ENCODE data around the gene SLC39A11.
"Not testable (repeated sequence)": the region's sequence is repeated elsewhere in the genome, so short reads cannot be mapped to it uniquely, and the experiment has no call there.

The SLC39A11 gene

GRCh38 chr17:72999474-72999873, 93.0 kb downstream of the SLC39A11 start:
- not testable (repeated sequence) for DNase-seq

- no peak for DNase-seq
Observed at GRCh38 chr17:72998343-72998742, 94.1 kb downstream of the SLC39A11 start.

GRCh38 chr17:72997559-72997958, 94.9 kb downstream of the SLC39A11 start:
- DNase-seq: no peak

GRCh38 chr17:72996791-72997190, 95.7 kb downstream of the SLC39A11 start:
- no peak for DNase-seq

GRCh38 chr17:72995008-72995656, 97.4 kb downstream of the SLC39A11 start:
- no peak for DNase-seq

- not testable (repeated sequence) for DNase-seq
Observed at GRCh38 chr17:72992783-72993467, 99.6 kb downstream of the SLC39A11 start.

GRCh38 chr17:72991651-72992050, 100.8 kb downstream of the SLC39A11 start:
- no peak for DNase-seq

- no peak for DNase-seq
Observed at GRCh38 chr17:72989074-72989610, 103.3 kb downstream of the SLC39A11 start.

- DNase-seq: no peak
Observed at GRCh38 chr17:72988451-72988850, 104.0 kb downstream of the SLC39A11 start.

- DNase-seq: no peak
Observed at GRCh38 chr17:72987166-72987565, 105.3 kb downstream of the SLC39A11 start.

- DNase-seq: peak; percentile 14
Observed at GRCh38 chr17:72985882-72986720, 106.4 kb downstream of the SLC39A11 start.

- DNase-seq: no peak
Observed at GRCh38 chr17:72984926-72985325, 107.6 kb downstream of the SLC39A11 start.

- DNase-seq: no peak
Observed at GRCh38 chr17:72984145-72984925, 108.2 kb downstream of the SLC39A11 start.

- DNase-seq: no peak
Observed at GRCh38 chr17:72982680-72983079, 109.8 kb downstream of the SLC39A11 start.

- no peak for DNase-seq
Observed at GRCh38 chr17:72978593-72979218, 113.8 kb downstream of the SLC39A11 start.

- DNase-seq: no peak
Observed at GRCh38 chr17:72977771-72978417, 114.6 kb downstream of the SLC39A11 start.

GRCh38 chr17:72976971-72977770, 115.3 kb downstream of the SLC39A11 start:
- no peak for DNase-seq

- DNase-seq: no peak
Observed at GRCh38 chr17:72975509-72975908, 117.0 kb downstream of the SLC39A11 start.

GRCh38 chr17:72974605-72975232, 117.8 kb downstream of the SLC39A11 start:
- DNase-seq: no peak

GRCh38 chr17:72972263-72972951, 120.1 kb downstream of the SLC39A11 start:
- DNase-seq: no peak
